ENCODE data around the gene IDH3G.
"Not testable (repeated sequence)": the region's sequence is repeated elsewhere in the genome, so short reads cannot be mapped to it uniquely, and the experiment has no call there.

The IDH3G gene

DNA sequence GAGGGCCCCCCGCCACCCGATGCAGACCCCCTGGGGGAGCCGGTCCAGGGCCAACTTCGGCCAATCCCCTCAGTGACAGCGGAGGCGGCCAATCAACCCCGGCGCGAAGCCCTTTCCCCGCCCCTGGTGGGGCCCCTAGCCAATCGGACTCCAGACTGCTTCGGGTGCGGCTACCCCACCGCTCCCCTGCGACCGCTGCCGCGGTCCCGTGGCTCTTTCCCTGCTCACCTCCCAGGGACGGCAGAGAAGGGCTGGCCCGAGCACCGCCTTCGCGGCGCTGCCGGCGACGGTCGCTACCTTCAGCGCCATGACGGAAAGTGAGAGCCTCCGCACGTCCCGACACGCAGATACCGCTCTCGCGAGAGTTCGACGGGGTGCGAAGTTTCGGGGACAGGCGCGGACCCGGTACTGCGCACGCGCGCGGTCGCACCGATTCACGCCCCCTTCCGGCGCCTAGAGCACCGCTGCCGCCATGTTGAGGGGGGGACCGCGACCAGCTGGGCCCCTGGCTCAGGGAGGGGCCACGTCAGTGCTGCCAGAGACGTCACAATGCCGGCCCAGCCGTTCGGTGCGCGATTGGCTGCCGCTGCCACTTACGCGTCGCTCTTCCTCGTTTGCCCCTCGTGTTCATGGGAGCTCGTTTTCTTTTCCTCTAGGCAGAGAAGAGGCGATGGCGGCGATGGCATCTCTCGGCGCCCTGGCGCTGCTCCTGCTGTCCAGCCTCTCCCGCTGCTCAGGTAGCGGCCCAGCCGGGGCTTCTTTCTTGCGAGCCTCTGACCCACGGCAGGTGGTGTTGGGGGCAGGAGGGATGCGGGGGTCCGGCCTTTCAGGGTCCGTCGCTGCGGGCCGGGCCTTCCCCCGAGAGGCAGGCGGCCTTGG lies at the start of gene IDH3G, which contains the start of gene SSR4:
TSS of gene IDH3G (minus strand) at position 358 of the 879 bp plus-strand sequence. CDS start at position 309, 49 bp downstream.
TSS of gene SSR4 (plus strand) at position 651 of the 879 bp plus-strand sequence. CDS start at position 671, 20 bp downstream.
- no peak for DNase-seq

DNA sequence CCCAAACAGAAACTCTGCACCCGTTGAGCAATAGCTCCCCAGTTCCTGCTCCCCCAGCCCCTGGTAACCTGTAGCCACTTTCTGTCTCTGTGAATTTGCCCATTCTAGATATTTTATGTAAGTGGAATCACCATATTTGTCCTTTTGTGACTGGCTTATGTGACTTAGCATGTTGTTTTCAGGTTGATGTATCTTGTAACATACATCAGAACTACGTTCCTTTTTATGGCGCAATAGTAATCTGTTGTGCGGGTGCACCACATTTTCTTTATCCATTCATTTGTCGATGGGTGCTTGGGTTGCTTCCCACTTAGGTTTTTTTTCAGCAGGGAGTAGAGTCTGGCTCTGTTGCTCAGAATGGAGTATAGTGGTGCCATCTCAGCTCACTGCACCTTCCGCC lies 42.7 kb upstream of the IDH3G start:
- DNase-seq: no peak

DNA sequence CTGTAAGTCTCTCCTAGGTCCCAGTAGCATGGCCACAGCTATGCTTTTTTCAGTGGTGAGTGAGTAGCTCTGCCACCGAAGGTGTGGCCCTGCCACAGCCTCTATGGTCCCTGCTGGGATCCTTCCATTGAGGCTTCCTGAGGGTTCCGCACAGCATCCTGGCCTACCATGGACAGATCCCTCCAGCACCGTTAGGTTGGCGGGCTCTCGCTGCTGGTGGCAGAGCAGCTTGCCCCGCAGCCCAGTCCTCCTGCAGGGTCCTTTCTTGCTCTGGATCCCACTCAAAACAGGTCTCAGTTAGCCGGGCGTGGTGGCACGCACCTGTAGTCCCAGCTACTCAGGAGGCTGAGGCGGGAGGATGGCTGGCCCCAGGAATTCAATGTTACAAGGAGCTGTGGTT lies 38.6 kb upstream of the IDH3G start:
- no peak for DNase-seq

DNA sequence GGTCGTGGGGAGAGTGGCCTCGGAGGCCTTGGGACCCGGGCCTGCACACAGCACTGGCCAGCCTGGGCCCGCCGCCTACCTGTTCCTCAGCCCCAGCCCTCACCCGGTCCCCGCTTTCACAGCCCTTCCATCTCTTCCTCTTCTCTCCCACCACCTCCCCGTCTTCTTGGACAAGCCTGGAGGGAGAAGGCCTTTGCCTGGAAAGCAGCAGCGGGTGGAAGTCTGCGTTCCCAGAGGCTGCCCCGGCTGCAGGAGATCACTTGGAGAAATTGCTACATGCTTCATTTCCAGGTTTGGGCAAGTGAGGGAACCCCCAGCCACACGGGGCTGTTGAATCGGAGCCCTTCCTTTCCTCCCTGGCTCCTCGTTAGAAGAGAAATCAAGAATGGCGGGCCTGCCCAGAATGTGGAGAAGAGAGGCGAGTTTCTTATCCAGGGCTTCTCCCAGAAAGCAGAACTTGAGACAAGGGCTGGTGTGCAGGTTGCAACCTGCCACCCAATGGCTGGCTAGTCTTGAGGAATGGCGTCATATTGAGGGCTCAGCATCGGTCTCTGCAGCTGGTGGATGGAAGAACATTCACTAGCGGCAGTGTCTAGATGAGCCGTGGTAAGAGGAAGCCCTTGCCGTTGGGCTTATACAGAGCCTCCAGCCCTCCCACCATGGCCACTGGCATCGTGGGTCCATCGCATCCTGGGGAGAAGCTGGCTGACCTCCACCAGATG lies 37.4 kb upstream of the IDH3G start:
- no peak for DNase-seq

DNA sequence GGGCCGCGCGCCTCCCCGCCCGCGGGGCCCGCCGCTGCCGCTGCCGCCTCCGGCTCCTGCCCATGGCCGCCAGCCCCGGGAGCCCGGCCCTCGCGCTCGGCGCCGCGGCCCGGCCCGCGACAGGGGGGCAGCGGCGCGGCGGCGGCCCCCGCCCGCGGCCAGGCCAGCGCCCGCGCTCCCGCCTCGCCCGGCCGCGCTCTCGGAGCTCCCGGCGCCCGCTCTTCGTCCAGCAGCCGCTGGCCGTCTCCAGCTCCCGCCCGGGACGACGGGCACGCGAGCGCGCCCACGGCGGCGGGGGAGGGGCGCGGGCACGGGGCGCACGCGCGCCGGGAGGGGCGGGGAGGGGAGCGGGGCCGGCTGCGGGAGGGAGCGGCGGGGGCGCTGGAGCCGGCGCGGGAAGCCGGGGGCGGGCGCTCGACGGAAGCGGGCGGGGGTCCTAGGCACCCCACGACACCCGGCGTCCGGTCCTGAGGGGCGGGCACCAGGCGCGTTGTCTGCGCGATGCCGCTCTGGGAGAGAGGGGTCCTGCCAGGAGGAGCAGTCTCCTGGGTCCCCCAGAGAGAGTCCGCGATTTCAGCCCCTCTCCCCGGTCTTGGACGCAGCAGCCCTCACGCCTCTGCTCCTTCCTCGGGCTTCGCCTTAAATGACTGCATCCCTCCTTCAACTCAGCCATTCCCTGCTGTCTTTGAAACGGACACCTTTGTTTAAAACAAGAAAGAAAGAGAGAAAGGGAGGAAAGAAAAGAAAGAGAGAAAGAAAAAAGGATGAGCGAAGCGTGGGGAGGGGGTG lies 36.7 kb upstream of the IDH3G start:
- DNase-seq: no peak

DNA sequence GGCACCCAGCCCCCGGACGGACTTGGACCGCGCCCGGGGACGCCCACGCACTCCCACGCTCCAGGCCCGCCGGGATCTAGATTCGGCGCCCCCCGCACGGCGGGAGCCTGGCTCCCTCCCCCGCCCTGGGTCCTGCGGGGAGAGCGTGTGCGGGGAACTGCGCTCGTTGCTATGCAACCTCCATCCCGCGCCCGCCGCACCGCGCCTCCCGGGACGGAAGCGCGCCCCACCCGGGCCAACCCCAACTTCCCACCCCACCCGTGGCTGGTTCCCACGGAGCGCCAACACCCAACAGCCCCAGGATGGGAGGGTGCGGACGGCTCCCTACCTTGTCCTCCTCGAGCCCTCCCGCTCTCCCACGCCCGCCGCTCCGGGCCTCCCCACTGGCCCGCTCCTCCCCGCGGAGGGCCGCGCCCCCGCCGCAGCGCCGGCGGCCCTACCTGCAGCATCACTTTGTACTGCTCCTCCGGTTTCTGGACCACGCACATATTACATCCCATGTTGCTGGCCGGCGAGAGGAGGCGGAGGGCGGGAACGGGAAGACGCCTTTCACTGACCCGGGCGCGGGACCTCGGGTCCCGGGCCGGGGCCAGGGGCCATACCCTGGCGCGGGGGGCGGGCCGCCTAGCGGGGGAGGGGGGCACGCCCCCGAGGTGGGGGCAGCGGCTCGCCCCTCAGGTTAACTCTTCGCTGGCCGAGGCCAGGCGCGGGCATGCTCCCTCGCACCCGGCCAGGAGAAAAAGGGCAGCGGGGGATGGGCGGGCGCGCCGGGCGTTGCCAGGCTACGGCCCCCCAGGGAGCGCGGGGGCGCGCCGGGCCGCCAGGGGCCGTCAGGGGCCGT lies 35.8 kb upstream of the IDH3G start, which contains the start of gene PDZD4:
TSS of gene PDZD4 (minus strand) at position 746 of the 841 bp plus-strand sequence. CDS start at position 500, 246 bp downstream.
- no peak for DNase-seq

DNA sequence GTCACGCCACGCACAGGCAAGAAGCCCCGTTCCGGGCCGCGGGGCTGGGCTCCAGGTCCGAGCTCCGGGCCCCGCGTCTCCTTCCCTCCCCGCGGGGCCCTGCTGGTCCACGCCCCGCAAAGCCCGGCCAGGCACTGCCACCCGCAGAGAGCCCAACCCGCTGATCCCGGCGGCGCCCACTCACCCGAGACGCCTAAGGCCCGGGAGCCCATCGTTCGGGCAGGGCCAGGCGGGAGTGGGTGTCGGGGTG lies 35.3 kb upstream of the IDH3G start:
- no peak for DNase-seq

DNA sequence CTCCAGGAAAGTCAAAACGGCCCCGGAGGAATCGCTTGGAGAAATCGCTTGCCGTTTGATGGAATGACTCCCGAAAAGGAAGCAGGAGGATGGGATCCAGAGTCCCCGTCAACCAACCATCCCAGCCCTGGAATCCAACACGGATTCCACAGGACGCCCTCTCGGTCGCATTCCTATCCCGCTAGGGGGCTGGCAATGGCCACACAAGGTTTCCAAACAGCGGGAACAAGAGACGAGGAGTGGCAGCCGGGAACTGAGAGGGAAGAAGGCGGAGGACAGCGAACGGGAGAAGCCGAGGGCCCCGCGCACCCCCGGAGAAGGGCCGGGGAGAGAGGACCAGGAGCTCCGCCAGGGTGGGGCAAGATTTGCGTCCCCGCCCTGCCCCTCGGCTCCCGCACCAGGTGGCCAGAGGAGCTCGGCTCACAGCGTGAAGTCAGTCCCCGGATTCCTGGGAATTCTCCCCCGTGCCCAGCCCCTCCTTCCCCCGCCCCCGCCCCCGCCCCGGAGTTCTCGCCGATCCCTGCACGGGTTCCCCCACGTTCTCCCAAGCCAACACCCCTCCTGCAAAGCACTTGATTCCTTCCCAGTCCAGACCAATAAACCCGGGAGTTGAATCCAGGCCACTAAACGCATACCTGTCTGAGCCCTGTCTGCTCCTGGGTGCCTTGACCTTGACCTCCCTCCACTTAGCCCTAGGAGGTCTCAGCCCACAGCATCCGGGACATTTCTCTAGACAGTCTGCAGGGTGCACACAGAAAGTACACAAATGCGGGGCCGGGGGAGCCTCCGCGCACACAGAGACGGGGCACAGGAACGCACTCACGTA lies 34.8 kb upstream of the IDH3G start:
- no peak for DNase-seq

DNA sequence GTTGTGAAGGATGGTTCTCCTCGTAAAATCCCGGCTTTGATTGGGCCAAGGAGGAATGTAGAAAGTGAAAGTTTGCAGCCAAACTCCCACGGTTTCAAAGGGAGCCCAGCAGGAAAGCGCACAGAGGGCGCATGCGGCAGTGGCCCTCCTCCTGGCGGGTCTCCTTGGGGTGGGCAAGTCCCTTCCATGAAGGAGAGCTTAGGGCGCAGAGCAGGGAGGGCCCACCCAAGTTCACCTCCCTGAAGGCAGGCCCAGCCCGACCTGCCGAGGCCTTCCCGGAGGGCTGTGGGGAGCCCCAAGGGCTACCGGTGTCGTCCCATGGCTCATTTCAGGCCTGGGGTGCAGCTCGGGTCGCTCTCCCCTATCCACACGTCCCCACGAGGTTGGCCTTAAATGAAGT lies 34.1 kb upstream of the IDH3G start:
- DNase-seq: no peak

DNA sequence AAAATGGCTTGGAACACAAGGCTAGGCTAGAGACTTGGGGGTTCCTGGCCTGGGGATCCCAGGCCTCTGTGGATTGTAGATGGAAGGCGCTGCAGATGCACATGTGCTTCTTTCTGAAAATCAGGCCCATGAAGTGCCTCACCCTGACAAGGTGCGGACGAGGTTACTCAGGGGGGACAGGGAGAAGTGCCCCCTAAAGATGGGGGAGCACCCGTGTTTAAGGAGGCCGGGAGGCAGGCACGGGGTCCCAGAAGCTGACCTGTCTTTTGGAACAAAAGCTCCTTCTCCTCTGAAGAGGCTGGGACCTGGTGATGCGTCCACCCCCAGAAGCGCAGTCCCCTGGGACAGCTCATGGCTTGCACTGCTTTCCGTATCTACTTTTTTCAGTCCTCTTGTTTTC lies 33.7 kb upstream of the IDH3G start:
- DNase-seq: no peak

DNA sequence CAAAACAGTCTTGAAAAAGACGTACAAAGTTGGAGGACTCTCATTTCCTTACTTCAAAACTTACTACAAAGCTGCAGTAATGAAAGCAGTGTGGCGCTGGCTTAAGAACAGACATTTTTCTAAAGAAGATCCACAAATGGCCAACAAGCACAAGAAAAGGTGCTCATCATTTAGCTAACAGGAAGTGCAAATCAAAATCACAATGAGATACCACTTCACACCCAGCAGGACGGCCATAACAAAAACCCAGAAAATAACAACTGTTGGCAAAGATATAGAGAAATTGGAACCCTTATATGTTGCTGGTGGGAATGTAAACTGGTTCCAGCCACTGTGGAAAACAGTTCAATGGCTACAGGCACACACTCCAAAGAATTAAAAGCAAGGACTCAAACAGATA lies 32.8 kb upstream of the IDH3G start:
- no peak for DNase-seq

DNA sequence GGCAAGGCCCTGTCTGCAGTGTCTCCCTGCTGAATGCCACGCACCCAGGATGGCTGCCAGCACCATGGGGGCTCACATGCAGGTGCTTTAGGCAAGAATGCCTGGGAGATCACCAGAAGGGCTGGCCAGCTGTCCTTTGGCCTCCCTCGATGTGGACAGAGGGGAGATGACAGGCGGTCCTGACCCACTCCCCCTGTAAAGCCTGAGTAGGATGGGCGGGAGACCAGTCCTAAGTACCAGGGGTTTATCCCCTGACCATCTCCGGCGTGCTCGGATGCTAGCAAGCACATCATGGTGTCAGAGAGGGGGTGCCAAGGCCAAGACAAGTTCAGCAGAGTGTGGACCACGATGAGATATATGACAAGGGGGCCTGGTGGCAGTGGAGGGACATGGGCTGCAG lies 30.9 kb upstream of the IDH3G start:
- DNase-seq: no peak

DNA sequence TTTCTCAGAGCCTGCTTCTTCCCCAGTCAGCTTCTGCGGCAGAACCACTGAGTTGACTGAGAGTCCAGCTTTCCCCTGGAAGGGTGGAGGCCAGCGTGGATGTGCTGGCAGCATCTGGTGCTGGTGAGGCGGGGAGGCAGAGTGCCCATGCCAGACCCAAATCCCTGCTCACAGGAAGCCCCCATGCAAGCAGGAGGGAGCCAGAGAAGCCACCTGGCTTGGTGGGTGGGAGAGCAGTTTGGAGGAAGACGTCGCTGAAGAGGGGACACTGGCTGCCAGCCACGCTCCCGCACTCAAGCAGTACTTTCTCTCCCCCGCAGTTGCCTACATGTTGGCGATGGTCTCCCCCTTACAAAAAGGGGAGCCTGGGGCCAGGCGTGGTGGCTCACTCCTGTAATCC lies 30.2 kb upstream of the IDH3G start:
- no peak for DNase-seq

DNA sequence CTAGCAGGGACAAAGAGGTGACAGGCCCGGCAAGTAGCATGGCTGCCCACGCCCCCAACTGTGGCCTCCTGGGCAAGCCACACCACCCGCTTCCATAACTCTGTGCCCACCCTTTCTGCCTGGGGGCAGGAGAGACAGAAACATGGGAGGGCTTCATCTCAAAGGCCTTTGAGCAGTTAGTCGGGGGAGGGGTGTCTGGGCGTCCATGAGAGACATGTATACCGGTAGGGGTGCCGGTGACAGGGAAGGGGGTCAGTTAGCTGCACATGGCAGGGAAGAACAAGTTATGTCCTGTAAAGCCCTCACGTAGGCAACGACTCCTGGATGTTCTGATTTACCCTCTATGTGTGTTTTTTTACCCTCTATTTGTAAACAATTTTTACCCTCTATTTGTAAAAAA lies 26.9 kb upstream of the IDH3G start:
- DNase-seq: no peak

DNA sequence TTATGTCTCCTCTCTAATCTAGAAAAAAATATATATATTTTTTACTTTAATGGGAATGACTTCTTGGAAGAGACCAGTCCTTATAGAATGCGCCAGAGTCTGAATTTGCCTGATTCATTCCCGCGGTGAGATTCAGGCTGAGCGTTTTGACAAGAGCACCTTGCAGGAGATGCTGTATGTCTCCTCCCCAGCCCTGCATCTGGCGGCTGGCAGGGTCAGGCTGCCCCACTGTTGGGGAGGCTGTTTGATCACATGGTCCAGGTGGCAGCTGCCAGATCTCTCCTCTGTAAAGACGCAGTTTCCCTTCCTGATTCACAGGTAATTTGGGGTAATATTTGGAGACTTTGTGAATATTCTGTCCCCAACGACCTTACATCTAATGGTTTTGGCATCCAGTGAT lies 26.4 kb upstream of the IDH3G start:
- no peak for DNase-seq

DNA sequence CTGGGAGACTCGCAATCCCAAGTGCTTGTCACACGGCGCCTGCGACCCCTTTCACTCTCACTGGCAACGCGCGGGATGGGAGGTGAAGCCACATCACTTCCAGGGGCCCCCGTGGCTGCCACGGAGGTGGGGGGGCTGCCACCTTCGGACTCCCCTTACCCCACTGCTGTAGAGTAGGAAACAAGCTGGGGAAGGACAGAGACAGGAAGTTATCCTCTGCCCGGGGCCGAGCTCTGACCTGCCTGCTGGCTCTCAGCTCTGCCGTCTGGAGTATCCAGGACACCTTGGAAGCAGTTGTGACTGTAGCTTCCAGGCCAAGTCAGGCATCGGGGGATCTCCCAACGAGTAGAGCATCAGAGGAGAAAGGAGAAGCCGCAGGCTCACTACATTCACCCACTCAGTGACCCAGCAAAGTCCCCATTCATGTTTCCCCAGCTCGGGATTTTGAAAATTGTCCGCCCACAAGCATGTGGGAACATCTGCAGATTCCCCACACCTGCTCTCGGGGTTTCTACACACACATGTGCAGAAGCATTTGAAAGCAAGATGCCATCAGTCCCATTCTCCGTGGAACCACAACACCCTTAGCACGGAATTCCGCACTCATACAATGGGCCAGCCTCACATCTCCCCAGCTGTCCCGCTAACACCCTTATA lies 25.3 kb upstream of the IDH3G start:
- DNase-seq: no peak

DNA sequence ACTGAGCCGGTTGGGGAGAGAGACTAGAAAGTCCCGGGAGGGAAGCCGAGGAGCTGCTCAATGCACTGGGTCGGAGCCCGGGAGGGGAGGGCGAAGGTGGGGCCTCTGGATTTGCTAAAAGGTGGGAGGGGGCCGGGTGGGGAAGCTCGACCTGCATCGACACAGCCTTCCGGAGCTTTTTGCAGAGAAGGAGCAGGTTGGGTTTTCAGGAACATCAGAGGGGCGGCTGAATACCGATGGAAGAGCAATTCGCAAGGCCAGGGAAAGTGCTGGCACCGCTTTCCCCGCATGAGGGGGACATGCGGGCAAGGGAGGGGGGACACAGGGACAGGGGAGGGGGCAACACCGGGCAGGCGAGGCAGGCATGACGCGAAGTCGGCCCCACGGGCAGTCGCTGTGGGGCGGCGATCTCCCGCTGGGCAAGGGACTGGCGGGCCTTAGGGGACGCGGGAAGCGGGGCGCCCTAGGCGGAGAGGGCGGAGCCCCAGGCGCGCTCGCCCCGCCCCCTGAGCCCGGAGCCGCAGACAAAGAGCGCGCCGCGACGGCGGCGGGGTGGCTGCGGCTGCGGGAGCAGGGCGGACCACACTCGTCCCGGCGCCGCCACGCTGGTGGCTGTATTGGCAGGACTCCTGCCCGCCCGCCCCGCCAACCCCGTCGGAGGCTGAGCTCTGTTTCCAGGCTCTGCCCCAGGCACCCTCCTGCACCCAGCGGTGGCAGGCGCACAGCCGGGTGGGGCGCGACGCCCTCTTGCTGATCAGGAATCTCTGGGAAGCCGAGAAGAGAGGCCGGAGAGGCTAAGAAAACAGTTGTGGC lies 24.6 kb upstream of the IDH3G start:
- no peak for DNase-seq

DNA sequence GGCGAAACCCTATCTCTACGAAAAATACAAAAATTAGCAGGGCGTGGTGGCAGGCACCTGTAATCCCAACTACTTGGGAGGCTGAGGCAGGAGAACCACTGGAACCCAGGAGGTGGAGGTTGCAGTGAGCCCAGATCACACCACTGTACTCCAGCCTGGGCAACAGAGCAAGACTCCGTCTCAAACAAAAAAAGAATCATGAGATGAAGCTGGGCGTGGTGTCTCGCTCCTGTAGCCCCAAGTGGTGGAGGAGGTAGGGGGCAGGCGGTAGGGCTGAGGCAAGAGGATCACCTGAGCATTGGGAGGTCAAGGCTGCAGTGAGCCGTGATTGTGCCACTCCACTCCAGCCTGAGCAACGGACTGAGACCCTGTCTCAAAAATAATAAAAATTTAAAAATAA lies 23.9 kb upstream of the IDH3G start:
- not testable (repeated sequence) for DNase-seq

DNA sequence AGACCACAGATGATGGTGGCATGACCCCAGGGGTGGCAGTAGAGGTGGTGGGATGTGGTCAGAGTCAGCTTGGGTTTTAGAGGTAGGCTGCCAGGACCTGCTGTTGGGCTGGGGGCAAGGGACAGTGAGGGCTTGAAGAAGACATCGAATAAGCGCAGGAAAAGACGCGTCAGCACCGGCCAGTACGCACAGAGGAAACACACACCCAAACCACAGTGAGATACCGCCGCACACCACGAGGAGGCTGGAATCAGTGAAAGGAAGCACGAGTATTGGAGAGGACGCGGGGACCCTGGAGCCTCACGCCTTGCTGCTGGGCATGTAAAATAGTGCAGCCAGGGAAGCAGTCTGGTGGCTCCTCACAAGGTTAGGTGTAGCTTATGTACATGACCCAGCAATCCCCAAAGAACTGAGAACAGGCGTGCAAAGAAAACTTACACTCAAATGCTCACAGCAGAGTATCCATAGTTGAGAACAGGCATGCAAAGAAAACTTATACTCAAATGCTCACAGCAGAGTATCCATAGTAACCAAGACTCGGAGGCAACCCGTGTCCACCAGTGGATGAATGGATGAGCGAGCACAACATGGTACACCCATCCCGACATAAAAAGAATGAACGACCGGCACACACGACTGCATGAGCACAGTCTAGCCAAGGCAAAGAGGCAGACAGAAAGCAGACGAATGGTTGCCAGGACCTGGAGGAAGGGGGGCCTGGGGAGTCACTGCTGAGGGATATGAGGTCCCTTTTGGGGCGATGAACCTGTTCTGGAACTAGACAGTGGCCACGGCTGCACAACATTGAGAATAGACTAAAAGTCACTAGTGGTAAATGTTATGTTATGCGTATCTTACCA lies 22.9 kb upstream of the IDH3G start:
- DNase-seq: no peak

Data from cortex of kidney (tissue), 1 donor.